Activated T-helper 1 cell treated with anti-CD3 and anti-CD28 coated beads, Interleukin-2, amount 50 U/mL, for 16 hours (primary cell): ENCODE results near the gene ATP9A.
"Not testable (repeated sequence)": the region's sequence is repeated elsewhere in the genome, so short reads cannot be mapped to it uniquely, and the experiment has no call there.

Experiments used
- DNase-seq, 2 donors: peaks; one replicate each; pipeline ENCODE4 v3.0.0-alpha.2; 2020; ENCODE audit warnings: low read depth in 1 of 2, low spot score in 1 of 2

Gene ATP9A

GRCh38 chr20:51660672-51661608 is 107.2 kb downstream of the ATP9A start:
- no peak for DNase-seq

- no peak for DNase-seq
Observed at GRCh38 chr20:51659491-51660050, 108.6 kb downstream of the ATP9A start.

GRCh38 chr20:51656726-51657260 is 111.4 kb downstream of the ATP9A start:
- DNase-seq, result no peak

DNA sequence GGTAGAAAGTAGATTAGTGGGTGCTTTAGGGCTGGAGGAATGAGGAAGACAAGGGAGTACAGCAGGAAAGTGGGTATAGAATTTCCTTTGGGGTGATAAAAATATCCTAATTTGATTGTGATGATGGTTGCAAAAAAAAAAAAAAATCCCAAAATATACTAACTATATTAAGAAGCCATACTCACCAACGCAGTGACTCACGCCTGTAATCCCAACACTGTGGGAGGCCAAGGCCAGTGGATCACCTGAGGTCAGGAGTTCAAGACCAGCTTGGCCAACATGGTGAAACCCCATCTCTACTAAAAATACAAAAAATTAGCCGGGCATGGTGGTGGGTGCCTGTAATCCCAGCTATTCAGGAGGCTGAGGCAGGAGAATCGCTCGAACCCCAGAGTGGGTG is 112.1 kb downstream of the ATP9A start:
- not testable (repeated sequence) for DNase-seq

- no peak for DNase-seq
Observed at GRCh38 chr20:51654495-51654894, 113.7 kb downstream of the ATP9A start.

DNA sequence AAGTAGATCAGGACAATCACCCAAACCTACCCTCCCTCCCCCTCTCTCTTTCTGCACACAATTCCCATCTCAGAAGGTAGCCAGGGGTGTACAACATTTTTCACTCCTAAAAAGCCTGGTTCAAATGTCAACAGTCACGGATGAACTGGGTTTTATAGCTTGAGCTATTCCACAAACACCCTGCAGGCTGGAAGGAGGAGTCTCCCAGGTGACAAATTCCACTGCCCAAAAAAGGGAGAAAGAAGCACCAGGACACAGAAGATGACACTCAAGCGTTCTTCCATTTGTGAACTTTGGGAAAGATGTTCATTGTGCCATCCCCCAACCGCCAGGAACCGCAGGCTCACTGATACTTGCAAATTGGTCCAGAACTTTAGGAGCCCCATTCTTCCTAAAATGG is 114.1 kb downstream of the ATP9A start:
- no peak for DNase-seq

- DNase-seq, result no peak
Observed at GRCh38 chr20:51653226-51653625, 115.0 kb downstream of the ATP9A start.

DNA sequence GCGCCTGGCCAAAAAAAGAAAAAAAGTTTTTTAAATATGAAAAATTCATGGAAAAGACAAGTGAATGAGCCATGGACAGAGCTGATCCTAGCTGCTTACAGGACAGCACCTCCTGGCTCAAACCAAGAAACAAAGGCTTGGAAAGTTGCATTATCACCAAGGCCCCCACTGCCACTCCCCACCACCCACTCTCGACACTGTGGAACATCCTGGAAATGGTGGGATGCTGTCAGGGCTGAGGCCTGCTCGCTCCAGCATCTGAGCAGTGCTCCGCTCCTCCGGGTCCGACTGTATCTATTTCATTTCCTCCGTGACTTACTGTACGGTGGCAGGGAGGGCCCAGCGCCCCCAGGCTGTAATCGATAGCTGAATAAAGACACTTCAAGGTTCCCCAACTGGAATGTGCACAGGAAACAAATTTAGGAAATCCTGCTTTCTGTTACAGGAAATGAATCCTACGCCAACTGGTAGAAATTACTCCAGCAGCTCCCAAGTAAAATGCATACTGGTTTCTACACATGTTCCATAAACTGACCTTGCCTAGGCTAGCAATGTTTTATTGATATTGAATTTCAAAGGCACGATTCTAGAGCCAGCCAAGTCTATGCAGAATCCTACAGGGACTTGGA is 116.2 kb downstream of the ATP9A start:
- no peak for DNase-seq

DNA sequence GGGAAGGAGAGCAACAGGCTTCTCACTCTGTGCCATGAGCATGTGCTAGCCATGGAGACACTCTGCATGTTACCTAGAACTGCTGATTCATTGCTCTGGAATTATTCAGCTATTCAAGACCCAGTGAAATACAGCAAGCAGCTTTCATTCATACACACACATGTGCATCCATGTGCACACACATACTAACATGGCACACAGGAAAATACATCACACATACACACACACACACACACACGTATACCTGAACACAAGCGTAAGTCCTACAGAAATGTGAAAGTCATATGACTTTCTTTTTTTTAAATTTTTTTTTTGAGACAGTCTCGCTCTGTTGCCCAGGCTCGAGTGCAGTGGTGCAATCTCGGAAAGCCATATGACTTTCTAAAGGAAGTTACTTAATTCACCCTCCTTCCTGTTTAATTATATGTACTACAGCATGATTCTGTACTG is 117.5 kb downstream of the ATP9A start:
- DNase-seq, result no peak

GRCh38 chr20:51648571-51648947 is 119.6 kb downstream of the ATP9A start:
- no peak for DNase-seq

DNA sequence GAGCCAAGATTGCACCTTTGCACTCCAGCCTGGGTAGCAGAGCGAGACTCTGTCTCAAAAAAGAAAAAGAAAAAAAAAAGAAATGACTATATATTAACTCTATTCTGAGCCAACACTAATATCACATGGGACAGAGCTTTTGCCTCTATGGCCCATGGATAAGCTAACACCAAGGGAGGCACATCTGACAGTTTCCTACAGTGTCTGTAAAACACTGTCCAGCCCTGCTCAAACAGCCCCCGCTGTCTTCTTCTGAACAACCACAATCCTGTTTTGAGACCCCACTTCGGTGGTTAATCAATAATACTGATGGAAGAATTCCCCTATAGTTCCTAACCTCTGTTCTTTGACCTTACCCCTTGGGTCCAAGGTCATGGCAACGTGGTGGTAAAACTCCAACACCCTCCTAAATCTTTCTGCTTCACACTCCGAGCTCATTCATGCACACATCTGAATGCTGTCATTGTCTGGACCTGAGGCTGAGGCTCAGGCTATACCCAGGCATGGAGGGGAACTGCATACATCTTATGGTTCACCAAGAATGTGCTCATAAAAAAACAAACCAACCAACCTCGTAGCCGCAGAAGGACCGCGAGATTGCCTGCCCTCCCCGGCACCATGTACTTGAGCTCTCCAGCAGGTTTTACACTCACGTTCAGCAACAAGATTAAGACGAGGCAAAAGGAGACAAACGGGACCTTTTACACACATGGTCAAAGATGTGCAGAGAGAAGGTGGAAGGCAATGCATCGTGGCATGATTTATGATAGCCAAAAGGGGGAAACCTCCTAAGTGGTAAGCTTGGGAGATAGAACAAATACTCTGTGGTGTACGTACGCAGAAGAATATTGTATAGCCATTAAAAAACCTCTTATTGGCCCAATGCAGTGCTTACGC is 120.3 kb downstream of the ATP9A start:
- DNase-seq, result no peak

DNA sequence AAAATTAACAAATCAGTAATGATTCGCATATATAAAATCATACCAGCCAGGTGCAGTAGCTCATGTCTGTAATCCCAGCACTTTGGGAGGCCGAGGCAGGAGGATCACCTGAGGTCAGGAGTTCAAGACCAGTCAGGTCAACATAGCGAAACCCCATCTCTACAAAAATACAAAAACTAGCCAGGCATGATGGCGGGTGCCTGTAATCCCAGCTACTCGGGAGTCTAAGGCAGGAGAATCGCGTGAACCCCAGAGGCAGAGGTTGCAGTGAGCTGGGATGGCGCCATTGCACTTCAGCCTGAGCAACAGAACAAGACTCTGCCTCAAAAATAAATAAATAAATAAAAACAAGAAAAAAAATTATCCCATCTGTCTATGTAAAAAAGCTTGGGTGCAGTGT is 124.4 kb downstream of the ATP9A start:
- not testable (repeated sequence) for DNase-seq

DNA sequence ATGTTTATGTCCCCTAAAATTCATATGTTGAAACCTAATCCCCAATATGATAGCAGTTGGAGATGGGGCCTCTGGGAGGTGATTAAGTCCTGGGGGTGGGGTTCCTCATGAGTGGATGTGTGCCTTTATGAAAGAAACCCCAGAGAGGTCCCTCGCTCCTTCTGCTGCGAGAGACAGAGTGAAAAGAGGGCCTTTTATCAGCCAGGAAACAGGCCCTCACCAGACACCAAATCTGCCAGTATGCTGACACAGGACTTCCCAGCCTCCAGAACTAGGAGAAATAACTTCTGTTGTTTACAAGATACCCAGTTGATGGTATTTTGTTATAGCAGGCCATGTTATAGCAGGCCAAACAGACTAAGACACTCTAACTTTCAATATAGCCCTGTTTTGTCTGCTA is 124.8 kb downstream of the ATP9A start:
- no peak for DNase-seq

DNA sequence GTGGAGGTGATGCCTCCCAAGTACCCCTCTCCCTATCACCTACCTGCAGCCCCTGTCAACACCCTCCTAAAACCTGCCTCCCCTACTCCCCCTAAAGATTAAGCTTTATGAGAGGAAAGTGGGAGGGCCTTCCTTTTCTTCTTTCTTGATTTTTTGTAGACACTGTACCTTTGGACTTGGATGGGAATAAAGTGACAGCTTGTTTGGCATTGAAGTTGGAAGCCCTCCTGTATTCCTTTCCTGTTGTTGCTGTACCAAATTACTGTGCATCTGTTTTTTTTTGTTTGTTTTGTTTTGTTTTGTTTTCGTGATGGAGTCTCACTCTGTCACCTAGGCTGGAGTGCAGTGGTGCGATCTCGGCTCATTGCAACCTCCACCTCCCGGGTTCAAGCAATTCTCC is 126.3 kb downstream of the ATP9A start:
- no peak for DNase-seq

GRCh38 chr20:51640743-51641142 is 127.4 kb downstream of the ATP9A start:
- no peak for DNase-seq

DNA sequence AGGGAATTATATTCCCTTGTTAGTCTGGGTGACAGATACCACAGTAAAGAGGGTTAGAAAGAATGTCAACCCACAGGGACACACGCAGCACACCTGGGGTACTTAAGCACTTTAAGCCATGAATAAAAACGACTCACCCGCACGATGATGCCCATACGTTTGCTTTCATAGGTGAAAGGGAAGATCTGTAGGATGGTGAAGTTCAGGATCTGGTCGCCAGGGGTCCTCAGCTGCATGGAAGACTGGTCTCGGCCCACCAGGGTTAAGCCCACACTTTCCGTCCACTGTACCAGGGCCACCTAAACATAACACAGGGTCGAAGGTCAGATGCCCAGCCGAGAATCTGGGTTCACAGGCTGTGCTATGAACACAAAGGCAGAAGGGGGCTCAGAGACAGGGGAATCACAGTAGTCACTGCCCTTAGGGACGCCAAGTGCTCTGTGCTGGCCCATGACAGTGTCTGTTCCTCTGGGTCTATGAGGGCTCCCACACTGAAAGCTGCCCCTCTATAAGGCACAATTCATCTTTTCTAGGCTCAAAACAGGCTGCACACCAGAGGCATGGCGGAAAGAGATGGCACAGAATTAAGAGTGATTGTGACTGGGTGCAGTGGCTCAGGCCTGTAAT is 128.9 kb downstream of the ATP9A start:
- peak; percentile 25 to 49 for DNase-seq

DNA sequence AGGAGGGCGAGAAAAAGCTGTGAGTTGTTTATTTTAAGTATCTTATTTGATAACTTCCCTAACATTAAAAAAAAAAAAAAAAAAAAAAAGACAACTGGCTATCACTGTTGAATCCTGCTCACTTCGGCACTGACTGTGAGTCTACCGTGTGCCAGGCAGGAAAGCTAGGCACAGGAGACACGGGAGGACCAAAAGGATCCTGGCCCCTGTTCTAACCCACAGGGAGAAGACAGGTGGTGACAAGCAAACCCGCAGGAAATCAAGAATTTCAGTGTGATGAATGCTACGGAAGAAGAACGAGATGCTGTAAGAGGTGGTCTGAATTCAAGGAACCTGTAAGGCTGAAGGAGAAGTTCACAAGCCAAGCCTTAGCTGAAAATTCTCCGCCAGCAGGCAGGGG is 130.9 kb downstream of the ATP9A start:
- no peak for DNase-seq

DNA sequence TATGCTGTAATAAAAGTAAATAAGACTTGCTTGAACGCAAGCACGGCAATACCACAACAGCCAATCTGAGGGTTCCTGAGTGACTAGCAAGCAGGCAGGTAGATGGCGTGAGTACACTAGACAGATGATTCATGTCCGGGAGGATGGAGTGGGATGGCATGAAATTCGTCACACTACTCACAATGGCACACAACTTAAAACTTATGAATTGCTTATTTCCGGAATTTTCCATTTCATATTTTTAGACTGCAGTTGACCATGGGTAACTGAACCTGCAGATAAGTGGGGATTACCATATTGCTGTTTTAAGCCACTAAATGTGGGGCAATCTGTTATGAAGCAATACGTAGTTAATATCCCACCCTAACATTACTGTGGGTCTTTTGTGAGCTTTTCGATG is 132.1 kb downstream of the ATP9A start:
- DNase-seq, result peak in 1 of 2 donors; percentile 5

DNA sequence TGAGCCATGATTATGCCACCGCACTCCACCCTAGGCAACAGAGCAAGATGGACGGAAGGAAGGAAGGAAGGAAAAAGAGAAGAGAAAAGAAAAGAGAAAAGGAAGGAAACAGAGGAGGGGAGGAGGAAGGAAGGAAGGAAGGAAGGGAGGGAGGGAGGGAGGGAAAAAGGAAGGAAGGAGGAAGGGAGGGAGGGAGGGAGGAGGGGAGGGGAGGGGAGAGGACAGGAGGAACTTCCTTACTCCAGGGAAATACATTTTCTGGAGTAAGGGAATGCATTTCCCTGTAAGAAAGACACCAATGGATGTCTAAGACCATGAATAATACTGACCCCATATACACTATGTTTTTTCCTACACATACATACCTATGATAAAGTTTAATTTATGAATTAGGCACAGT is 132.5 kb downstream of the ATP9A start:
- no peak for DNase-seq

- no peak for DNase-seq
Observed at GRCh38 chr20:51634877-51635276, 133.3 kb downstream of the ATP9A start.
